ENCODE data around the gene ZSWIM1. TPM values are rescaled to one million over a fixed set of nuclear protein-coding genes. Genes with fewer than 3 reads are reported as not detected.

ZSWIM1 gene
- total RNA-seq, 1 donor from 2014 or later = 15.1 TPM

- DNase-seq (no peak), ATAC-seq (ENCODE audit: low read depth) (no peak)
- POLR2A ChIA-PET = interaction anchor here (0.6 to 1.1 kb wide), 3 partner anchors 12 to 54 kb away, joined by 3 read pairs; partner anchors contain the start of gene PCIF1
- no peaks in the 10 kb centered on the region for H3K27me3 Mint-ChIP-seq
- H3K36me3 Mint-ChIP-seq (ENCODE audit: low read depth) = peaks cover 17% of the 10 kb centered on the region
- H3K4me1 Mint-ChIP-seq = peaks cover 12% of the 10 kb centered on the region
- H3K9me3 Mint-ChIP-seq = no peaks in the 10 kb centered on the region
- intact Hi-C loops (cut with micrococcal nuclease) = no loop called here
- no peak overlapping the region for H3K4me3 Mint-ChIP-seq
- CTCF ChIA-PET = no interaction called here
- H3K27ac Mint-ChIP-seq = no peak overlapping the region
- TF ChIP-seq CTCF (IDR thresholded peaks at IDR 0.05) = no peak
Observed at GRCh38 chr20:45902199-45902701, 21.2 kb downstream of the ZSWIM1 start.

GRCh38 chr20:45904583-45905504, 23.8 kb downstream of the ZSWIM1 start:
- ATAC-seq (ENCODE audit: low read depth) = no peak
- Mint-ChIP-seq H3K27ac (no peak overlapping the region), H3K4me3 (no peak overlapping the region), H3K27me3 (no peaks in the 10 kb centered on the region), H3K9me3 (no peaks in the 10 kb centered on the region), H3K4me1 (peaks cover 13% of the 10 kb centered on the region), H3K36me3 (ENCODE audit: low read depth) (no peaks in the 10 kb centered on the region)
- CTCF ChIA-PET = interaction anchor here (0.9 kb wide), 1 partner anchor 15 kb away, joined by 3 read pairs; no protein-coding TSS in a partner anchor
- POLR2A ChIA-PET = interaction anchor here (0.7 to 1.2 kb wide), 3 partner anchors 8 to 66 kb away, joined by 3 to 4 read pairs (median 3); no protein-coding TSS in a partner anchor
- intact Hi-C loops (cut with micrococcal nuclease) = no loop called here
- TF ChIP-seq CTCF (IDR thresholded peaks at IDR 0.05) = no peak
- no peak for DNase-seq

- H3K4me3 Mint-ChIP-seq = no peak overlapping the region
- H3K36me3 Mint-ChIP-seq (ENCODE audit: low read depth) = no peaks in the 10 kb centered on the region
- no peak for TF ChIP-seq CTCF (IDR thresholded peaks at IDR 0.05)
- ChIA-PET CTCF (interaction anchor here (0.9 kb wide), 1 partner anchor 15 kb away, joined by 3 read pairs; no protein-coding TSS in a partner anchor), POLR2A (interaction anchor here (0.7 to 1.2 kb wide), 2 partner anchors 9 to 65 kb away, joined by 3 to 4 read pairs; no protein-coding TSS in a partner anchor)
- no peaks in the 10 kb centered on the region for H3K9me3 Mint-ChIP-seq
- DNase-seq (no peak), ATAC-seq (ENCODE audit: low read depth) (no peak)
- no peak overlapping the region for H3K27ac Mint-ChIP-seq
- peaks cover 19% of the 10 kb centered on the region for H3K4me1 Mint-ChIP-seq
- intact Hi-C loops (cut with micrococcal nuclease) = no loop called here
- no peaks in the 10 kb centered on the region for H3K27me3 Mint-ChIP-seq
Observed at GRCh38 chr20:45905505-45906079, 24.6 kb downstream of the ZSWIM1 start.

GRCh38 chr20:45907219-45907948, 26.4 kb downstream of the ZSWIM1 start:
- ATAC-seq (ENCODE audit: low read depth) (no peak), DNase-seq (no peak)
- Mint-ChIP-seq H3K27me3 (no peaks in the 10 kb centered on the region), H3K9me3 (no peaks in the 10 kb centered on the region), H3K36me3 (ENCODE audit: low read depth) (no peaks in the 10 kb centered on the region), H3K4me3 (no peak overlapping the region), H3K27ac (no peak overlapping the region), H3K4me1 (peaks cover 28% of the 10 kb centered on the region)
- intact Hi-C loops (cut with micrococcal nuclease) = no loop called here
- ChIA-PET POLR2A (no interaction called here), CTCF (no interaction called here)
- no peak for TF ChIP-seq CTCF (IDR thresholded peaks at IDR 0.05)
